Loucy (cell line): Measurements from ENCODE around the gene SMAP2.

ENCODE experiments used
- H2AFZ ChIP-seq: fragments of 200-600 bp; sonication (generic); 2 replicates; pipeline ENCODE4 v1.6.0; 2016; ENCODE audit warnings: antibody characterized with exemption, mild to moderate bottlenecking, low read length, moderate library complexity
- H3F3A ChIP-seq: fragments of 200-600 bp; 2 replicates; pipeline ENCODE4 v1.6.0; 2016; ENCODE audit warnings: antibody characterized with exemption, low read depth, mild to moderate bottlenecking
- H3K27me3 ChIP-seq: fragments of 200-600 bp; sonication (generic); 2 replicates; pipeline ENCODE4 v1.6.1; 2014; ENCODE audit warnings: low read length, mild to moderate bottlenecking; ENCODE audit not compliant: insufficient read depth, poor library complexity, severe bottlenecking
- H3K36me3 ChIP-seq: fragments of 200-600 bp; sonication (generic); 2 replicates; pipeline ENCODE4 v1.6.1; 2016; ENCODE audit warnings: low read length; ENCODE audit not compliant: insufficient read depth
- H3K4me1 ChIP-seq: fragments of 200-600 bp; sonication (generic); 2 replicates; pipeline ENCODE4 v1.5.1; 2014; ENCODE audit warnings: low read length, mild to moderate bottlenecking; ENCODE audit not compliant: insufficient read depth, poor library complexity, severe bottlenecking
- H3K4me2 ChIP-seq: fragments of 200-600 bp; sonication (generic); 2 replicates; pipeline ENCODE4 v1.6.0; 2014; ENCODE audit warnings: antibody characterized with exemption, low read length, low read depth, mild to moderate bottlenecking; ENCODE audit not compliant: poor library complexity, severe bottlenecking
- H3K4me3 ChIP-seq: fragments of 200-600 bp; sonication (generic); 2 replicates; pipeline ENCODE4 v1.5.1; 2014; ENCODE audit warnings: low read length, mild to moderate bottlenecking, mixed read lengths; ENCODE audit not compliant: poor library complexity, severe bottlenecking
- H3K79me2 ChIP-seq: fragments of 200-600 bp; sonication (generic); 2 replicates; pipeline ENCODE4 v1.6.1; 2014; ENCODE audit warnings: low read length; ENCODE audit not compliant: insufficient read depth
- H3K9ac ChIP-seq: fragments of 200-600 bp; sonication (generic); 2 replicates; pipeline ENCODE4 v1.6.0; 2014; ENCODE audit warnings: mild to moderate bottlenecking, low read depth, low read length, moderate library complexity; ENCODE audit not compliant: poor library complexity, severe bottlenecking
- H3K9me2 ChIP-seq: fragments of 200-600 bp; sonication (generic); replicated peaks from 2 replicates; pipeline ENCODE4 v1.6.1; 2016; ENCODE audit warnings: low read depth, low read length, mixed read lengths
- H3K9me3 ChIP-seq: fragments of 200-600 bp; sonication (generic); 2 replicates; pipeline ENCODE4 v1.6.1; 2014; ENCODE audit warnings: mild to moderate bottlenecking, antibody characterized with exemption, low read length, low read depth; ENCODE audit not compliant: insufficient read depth
- H4K20me1 ChIP-seq: fragments of 200-600 bp; sonication (generic); 2 replicates; pipeline ENCODE4 v1.6.0; 2014; ENCODE audit warnings: antibody characterized with exemption, low read length, mild to moderate bottlenecking; ENCODE audit not compliant: insufficient read depth, poor library complexity, severe bottlenecking
- CTCF ChIP-seq: fragments of 200-600 bp; sonication (generic); conservative IDR thresholded peaks from 2 replicates; pipeline ENCODE4 v1.5.1; 2014; ENCODE audit warnings: mild to moderate bottlenecking, antibody characterized with exemption, low read length
- EZH2phosphoT487 ChIP-seq: fragments of 200-600 bp; IDR thresholded peaks from 2 replicates; pipeline ENCODE4 v1.6.1; 2018; ENCODE audit warnings: antibody characterized with exemption, mild to moderate bottlenecking, moderate library complexity, borderline replicate concordance

The SMAP2 gene

DNA sequence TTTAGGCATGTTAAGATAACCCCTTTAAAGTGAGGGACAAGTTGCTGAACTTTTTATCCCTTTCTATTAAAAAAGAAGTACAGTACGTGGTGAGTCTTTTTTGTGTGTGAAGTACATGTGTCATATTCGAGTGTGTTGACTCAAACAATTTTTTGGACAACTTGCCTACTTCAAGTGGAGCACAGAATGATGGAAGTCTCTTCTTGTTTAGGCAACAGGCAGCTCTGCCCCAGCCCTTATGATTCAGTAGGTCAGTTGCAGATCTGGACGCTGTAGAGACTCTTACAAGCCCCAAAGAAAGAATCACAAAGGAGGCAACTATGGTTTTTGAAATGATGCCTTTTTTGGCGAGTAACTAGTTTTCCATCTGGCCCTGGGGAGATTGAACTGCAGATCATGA, 62.3 kb downstream of the SMAP2 start:
- no peaks in the 10 kb centered on the region for H3F3A ChIP-seq
- H3K27me3 ChIP-seq = no peaks in the 10 kb centered on the region
- TF ChIP-seq EZH2phosphoT487 (no peak), CTCF (no peak)

GRCh38 chr1:40438391-40439015, 65.0 kb downstream of the SMAP2 start:
- Histone ChIP-seq H2AFZ (no peak overlapping the region), H3K9me2 (no peaks in the 10 kb centered on the region), H3K27me3 (no peaks in the 10 kb centered on the region), H3K4me1 (no peaks in the 10 kb centered on the region), H3K4me3 (no peak overlapping the region), H3K79me2 (no peaks in the 10 kb centered on the region), H3K36me3 (no peaks in the 10 kb centered on the region), H3F3A (no peaks in the 10 kb centered on the region), H3K9ac (no peak overlapping the region), H3K4me2 (no peak overlapping the region), H3K9me3 (no peaks in the 10 kb centered on the region), H4K20me1 (no peaks in the 10 kb centered on the region)
- TF ChIP-seq CTCF (peak; percentile 89), EZH2phosphoT487 (no peak)

More for the DNA sequence above, 62.3 kb downstream of the SMAP2 start:
- no peak overlapping the region for H3K9ac ChIP-seq
- H3K9me3 ChIP-seq = no peaks in the 10 kb centered on the region
- no peaks in the 10 kb centered on the region for H3K36me3 ChIP-seq
- no peaks in the 10 kb centered on the region for H3K4me1 ChIP-seq
- no peak overlapping the region for H3K4me2 ChIP-seq
- no peak overlapping the region for H2AFZ ChIP-seq
- H4K20me1 ChIP-seq = no peaks in the 10 kb centered on the region
- no peak overlapping the region for H3K4me3 ChIP-seq
- H3K9me2 ChIP-seq = no peaks in the 10 kb centered on the region
- H3K79me2 ChIP-seq = no peaks in the 10 kb centered on the region

GRCh38 chr1:40439247-40439646, 65.7 kb downstream of the SMAP2 start:
- H3K4me2 ChIP-seq = no peak overlapping the region
- H3K9ac ChIP-seq = no peak overlapping the region
- H3K4me3 ChIP-seq = no peak overlapping the region
- H4K20me1 ChIP-seq = no peaks in the 10 kb centered on the region
- no peaks in the 10 kb centered on the region for H3K4me1 ChIP-seq
- no peak overlapping the region for H2AFZ ChIP-seq
- no peaks in the 10 kb centered on the region for H3F3A ChIP-seq
- no peaks in the 10 kb centered on the region for H3K9me2 ChIP-seq
- H3K27me3 ChIP-seq = no peaks in the 10 kb centered on the region
- no peaks in the 10 kb centered on the region for H3K36me3 ChIP-seq
- H3K79me2 ChIP-seq = no peaks in the 10 kb centered on the region
- TF ChIP-seq CTCF (no peak), EZH2phosphoT487 (no peak)
- H3K9me3 ChIP-seq = no peaks in the 10 kb centered on the region
